K562 (cell line): ENCODE results near the gene ARHGAP32. TPM values are rescaled to one million over a fixed set of nuclear protein-coding genes. Genes with fewer than 3 reads are reported as not detected.

Experiments used
- ATAC-seq: fragments of 200-7000 bp; cut with Tn5 transposase; 3 replicates; pipeline ENCODE4 v1.9.1; 2020; ENCODE audit warnings: moderate library complexity
- BruUV-seq: library from RNA; stranded (reverse); fragments of 400-500 nt; replicated peaks from 2 replicates; lab custom pipeline; 2021; lab: Mats Ljungman, UMichigan
- CTCF ChIA-PET: fragments of 300-600 bp; formaldehyde crosslinking; extraction: SDS; loops from one replicate; lab custom pipeline; 2021; ENCODE audit warnings: low intra/inter-chr PET ratio; lab: Yijun Ruan, JAX
- POLR2A ChIA-PET: fragments of 300-600, 350-650 bp; sonication (Branson Sonifier 250); formaldehyde crosslinking; extraction: SDS; loops from one replicate; lab custom pipeline; 2021; ENCODE audit warnings: antibody characterized with exemption, inconsistent platforms; lab: Yijun Ruan, JAX
- DNase-seq, 4 experiments: peaks; one replicate each; pipeline versions ENCODE4 v3.0.0 to v3.0.0-alpha.2; 2011 to 2018; ENCODE audit warnings: low spot score in 3 of 4, mixed read lengths in 3 of 4; ENCODE audit errors: extremely low read depth in 1 of 4
- FAIRE-seq: peaks from 2 replicates; lab custom pipeline; 2011; peaks lifted over from hg19 to GRCh38; lab: Jason Lieb, UNC
- H2AFZ ChIP-seq: 2 replicates; pipeline ENCODE4 v1.6.0; 2011; ENCODE audit warnings: low read depth, low read length, control low read depth, inconsistent platforms
- H3K27ac ChIP-seq: fragments of 200-600 bp; 3 replicates; pipeline ENCODE4 v1.8.0; 2011; ENCODE audit warnings: low read depth, mild to moderate bottlenecking, control low read depth, inconsistent platforms, low read length, moderate library complexity, mixed read lengths; ENCODE audit errors: extremely low read depth
- H3K27me3 ChIP-seq, 2 experiments: fragments of 300-600 bp in 1 of 2; 2 replicates in 1 of 2; 3 replicates in 1 of 2; pipeline versions ENCODE4 v1.6.0 to v1.8.0; 2011; ENCODE audit warnings: inconsistent platforms in 2 of 2, low read length in 2 of 2, mild to moderate bottlenecking in 1 of 2, mixed read lengths in 1 of 2, moderate library complexity in 1 of 2; ENCODE audit not compliant: control insufficient read depth in 2 of 2, insufficient read depth in 2 of 2
- H3K36me3 ChIP-seq: fragments of 300-600 bp; 3 replicates; pipeline ENCODE4 v1.8.0; 2011; ENCODE audit warnings: mild to moderate bottlenecking, low read length, inconsistent platforms; ENCODE audit not compliant: control insufficient read depth, insufficient read depth
- H3K4me1 ChIP-seq, 2 experiments: fragments of 200-600 bp in 1 of 2; replicated peaks in 1 of 2; 2 replicates in 1 of 2; 3 replicates in 1 of 2; pipeline versions ENCODE4 v1.5.1 to v1.8.0; 2011; ENCODE audit warnings: inconsistent platforms in 2 of 2, low read length in 2 of 2, mild to moderate bottlenecking in 1 of 2, mixed read lengths in 1 of 2, moderate library complexity in 1 of 2; ENCODE audit not compliant: control insufficient read depth in 2 of 2, insufficient read depth in 2 of 2
- H3K4me2 ChIP-seq: 2 replicates; pipeline ENCODE4 v1.6.1; 2011; ENCODE audit warnings: low read length, control low read depth, inconsistent platforms, mixed read lengths; ENCODE audit not compliant: insufficient read depth
- H3K4me3 ChIP-seq: fragments of 200-600 bp; sonication (generic), shearing (Covaris generic); 2 replicates; pipeline ENCODE4 v1.5.1; 2016; ENCODE audit warnings: control low read depth, inconsistent platforms
- H3K79me2 ChIP-seq: fragments of 200-600 bp; 3 replicates; pipeline ENCODE4 v1.8.0; 2011; ENCODE audit warnings: low read length, inconsistent platforms; ENCODE audit not compliant: control insufficient read depth, insufficient read depth
- H3K9ac ChIP-seq, 2 experiments: 2 replicates each; pipeline versions ENCODE4 v1.6.0 to v1.6.1; 2011; ENCODE audit warnings: low read depth in 2 of 2, low read length in 2 of 2, control low read depth in 1 of 2, inconsistent platforms in 1 of 2, mild to moderate bottlenecking in 1 of 2, mixed read lengths in 1 of 2; ENCODE audit not compliant: insufficient read depth in 1 of 2
- H3K9me1 ChIP-seq: one replicate; pipeline ENCODE4 v1.6.0; 2011; ENCODE audit warnings: inconsistent platforms, mild to moderate bottlenecking, low read length, moderate library complexity; ENCODE audit not compliant: control insufficient read depth, insufficient read depth
- H3K9me3 ChIP-seq: replicated peaks from 2 replicates; pipeline ENCODE4 v1.5.1; 2011; ENCODE audit warnings: low read depth, low read length, inconsistent platforms; ENCODE audit not compliant: control insufficient read depth, insufficient read depth
- H4K20me1 ChIP-seq: replicated peaks from 2 replicates; pipeline ENCODE4 v1.6.1; 2011; ENCODE audit warnings: low read length, inconsistent platforms, mixed read lengths; ENCODE audit not compliant: control insufficient read depth, insufficient read depth
- CBX5 ChIP-seq: IDR thresholded peaks from 2 replicates; pipeline ENCODE4 v1.6.1; 2014; ENCODE audit warnings: low read depth, borderline replicate concordance
- ELK3 ChIP-seq: fragments of 450-650 bp; formaldehyde crosslinking; IDR thresholded peaks from 2 replicates; pipeline ENCODE4 v1.4.0; 2020; ENCODE audit warnings: mild to moderate bottlenecking
- HNRNPL ChIP-seq: fragments of 200-400 bp; formaldehyde crosslinking; IDR thresholded peaks from 2 replicates; pipeline ENCODE4 v1.6.1; 2017; ENCODE audit warnings: low read depth, mild to moderate bottlenecking, low read length
- NFATC3 ChIP-seq: fragments of 450-650 bp; IDR thresholded peaks from 2 replicates; pipeline ENCODE4 v1.6.1; 2017; ENCODE audit warnings: mild to moderate bottlenecking
- NFIX ChIP-seq: fragments of 250-450 bp; sonication (Bioruptor Pico); IDR thresholded peaks from 2 replicates; pipeline ENCODE4 v1.4.0; 2020; ENCODE audit warnings: low read depth, mild to moderate bottlenecking, moderate library complexity
- PTBP1 ChIP-seq: fragments of 200-400 bp; formaldehyde crosslinking; IDR thresholded peaks from 2 replicates; pipeline ENCODE4 v1.6.1; 2017; ENCODE audit warnings: low read depth, low read length
- RNF2 ChIP-seq: sonication (generic); IDR thresholded peaks from 2 replicates; pipeline ENCODE4 v1.6.1; 2016
- SIN3A ChIP-seq, 2 experiments: fragments of 150-350 bp in 1 of 2; IDR thresholded peaks; 2 replicates each; pipeline ENCODE4 v1.6.1; 2011 to 2016; ENCODE audit warnings: borderline replicate concordance in 2 of 2, low read depth in 2 of 2, low read length in 2 of 2, mild to moderate bottlenecking in 2 of 2, moderate library complexity in 2 of 2; ENCODE audit not compliant: control insufficient read depth in 1 of 2
- SREBF1 ChIP-seq: fragments of 150-350 bp; IDR thresholded peaks from 2 replicates; pipeline ENCODE4 v1.6.1; 2014; ENCODE audit warnings: antibody characterized with exemption, low read depth, low read length, borderline replicate concordance
- ZBTB34 ChIP-seq: fragments of 250-450 bp; sonication (Bioruptor Pico); IDR thresholded peaks from 2 replicates; pipeline ENCODE4 v1.8.0; 2021; ENCODE audit warnings: mild to moderate bottlenecking, moderate library complexity
- ZNF316 ChIP-seq: fragments of 450-650 bp; IDR thresholded peaks from 2 replicates; pipeline ENCODE4 v1.6.1; 2016
- ZNF324 ChIP-seq: fragments of 250-450 bp; sonication (Bioruptor Pico); IDR thresholded peaks from 2 replicates; pipeline ENCODE4 v1.4.0; 2020; ENCODE audit warnings: mild to moderate bottlenecking
- ZNF766 ChIP-seq: fragments of 200-800 bp; sonication (Bioruptor generic); conservative IDR thresholded peaks from 2 replicates; pipeline ENCODE4 v1.6.1; 2016; ENCODE audit warnings: missing genetic modification characterization, missing compliant biosample characterization
- WGBS: fragments of 100-300 bp; shearing (Covaris generic); methylation state at CpG from one replicate; pipeline ENCODE4 v1.1.6; 2016; ENCODE audit warnings: low coverage, mixed read lengths; ENCODE audit not compliant: insufficient coverage; ENCODE audit errors: missing lambda C conversion rate; 5-methylcytosine and 5-hydroxymethylcytosine counted together
- in situ Hi-C: fragments of 300-500 bp; cut with MboI; formaldehyde crosslinking; loops from 4 replicates; pipeline ENCODE4 v1.15.0; 2018; ENCODE audit warnings: inconsistent platforms, mixed read lengths
- intact Hi-C: fragments of 100-400 bp; cut with micrococcal nuclease; formaldehyde crosslinking; loops from 2 replicates; pipeline ENCODE4 v1.14.2; 2022
- polyA plus RNA-seq, 8 experiments: library from polyadenylated mRNA; depleted of rRNA in 4 of 8; stranded (reverse) in 5 of 8; unstranded in 3 of 8; fragments of >200 nt; fragmentation: Nextera tagmentation in 2 of 8; fragmentation: Illumina TruSeq in 1 of 8; extraction: Ambion mirVana in 2 of 8; extraction: Trizol in 1 of 8; gene quantifications; 2 replicates each; pipeline versions ENCODE4 v1.2.1 to v1.2.3, GENCODE V29; 2011 to 2014; ENCODE audit warnings: inconsistent platforms in 1 of 8, missing spikeins in 1 of 8
- total RNA-seq, 7 experiments: library from RNA; depleted of rRNA in 6 of 7; stranded (reverse); fragments of >200 nt in 6 of 7; fragmentation: Illumina TruSeq in 2 of 7; extraction: Trizol in 2 of 7; gene quantifications; 2 replicates each; pipeline versions ENCODE4 v1.2.1 to v1.2.3, GENCODE V29; 2011 to 2021; ENCODE audit warnings: low replicate concordance in 1 of 7

The ARHGAP32 gene
- total and polyA plus RNA-seq, 9 of the 15 experiments (the other 6 are each of a cell fraction or from before 2014, with no cell fraction given), result 0.18 TPM; not detected in 8

DNA sequence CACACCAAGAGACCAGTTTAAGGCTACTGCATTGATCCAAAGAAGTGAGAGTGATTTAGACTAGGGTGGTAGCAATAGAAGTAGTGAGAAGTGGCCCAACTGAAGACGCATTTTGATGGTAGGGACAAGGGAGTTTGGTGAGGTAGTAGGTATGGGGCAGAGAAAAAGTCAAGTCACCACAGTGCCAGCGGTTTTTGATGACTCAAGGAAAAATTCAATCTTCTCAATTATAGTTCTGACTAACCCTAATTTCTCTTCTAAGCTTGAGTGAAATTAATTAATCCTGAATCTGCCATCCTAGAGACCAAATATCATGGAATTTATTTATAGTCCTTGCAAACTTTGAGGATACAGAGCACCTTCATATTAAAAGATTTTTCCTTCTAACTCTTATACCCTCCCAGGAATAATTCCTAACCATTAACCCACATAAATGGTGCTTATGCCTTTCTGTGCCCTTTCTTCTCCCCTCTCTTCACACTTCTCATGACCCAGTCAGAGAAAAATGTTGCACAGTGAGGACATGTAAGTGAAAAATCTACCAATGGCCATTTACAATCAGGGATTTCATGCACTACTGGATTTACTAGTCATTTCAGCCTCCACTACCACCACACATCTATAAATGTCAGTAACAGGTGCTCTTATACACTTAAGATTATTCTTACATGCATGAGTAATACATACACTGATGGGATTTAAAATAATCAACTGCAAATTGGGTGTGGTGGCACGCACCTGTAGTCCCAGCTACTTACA, 45.9 kb upstream of the ARHGAP32 start:
- H2AFZ ChIP-seq, result no peak overlapping the region
- no peaks in the 10 kb centered on the region for H3K79me2 ChIP-seq
- H3K27ac ChIP-seq, result no peak overlapping the region
- ChIA-PET POLR2A (no interaction called here), CTCF (no interaction called here)
- ATAC-seq (no peak), FAIRE-seq (no peak), DNase-seq (no peak)
- H3K36me3 ChIP-seq, result no peaks in the 10 kb centered on the region
- intact Hi-C loops, result no loop called here
- no peaks in the 10 kb centered on the region for H3K9me1 ChIP-seq
- TF ChIP-seq HNRNPL, result no peak
- TF ChIP-seq ZNF316, result peak; percentile 40; the same call in 1 of the 2 replicates
- H3K4me3 ChIP-seq, result no peak overlapping the region
- no peak overlapping the region for H3K9ac ChIP-seq
- no peaks in the 10 kb centered on the region; the same call in 1 of the 2 replicates for H3K9me3 ChIP-seq
- in situ Hi-C loops, result no loop called here
- no peaks in the 10 kb centered on the region for H3K27me3 ChIP-seq
- H3K4me2 ChIP-seq, result no peak overlapping the region
- no peaks in the 10 kb centered on the region for H3K4me1 ChIP-seq
- WGBS, result 0% methylated on average over 3 of the region's 3 CpGs
- H4K20me1 ChIP-seq, result no peaks in the 10 kb centered on the region
- no TSS peak for BruUV-seq

- H3K36me3 ChIP-seq, result no peaks in the 10 kb centered on the region
- H3K79me2 ChIP-seq, result no peaks in the 10 kb centered on the region
- TF ChIP-seq CBX5, result no peak
- no peak for TF ChIP-seq RNF2
- no peak for TF ChIP-seq SREBF1
- TF ChIP-seq ZNF324 (CRISPR knock-in tag), result no peak
- no peak for TF ChIP-seq ZBTB34 (CRISPR knock-in tag)
- TF ChIP-seq NFATC3, result no peak
- TF ChIP-seq ELK3, result no peak
- no peak for TF ChIP-seq NFIX (CRISPR knock-in tag)
- TF ChIP-seq SIN3A (IDR thresholded peaks at IDR 0.05; ENCODE audit: borderline replicate concordance in 2 of 2, control insufficient read depth in 1 of 2, low read depth in 2 of 2, low read length in 2 of 2), result no peak
- TF ChIP-seq PTBP1, result no peak
- no peak for TF ChIP-seq ZNF766 (CRISPR knock-in tag)
- H3K4me1 ChIP-seq, result no peaks in the 10 kb centered on the region
- WGBS, result 0% methylated on average over 4 of the region's 4 CpGs
- DNase-seq (no peak), ATAC-seq (no peak), FAIRE-seq (no peak)
- in situ Hi-C loops (no loop called here), intact Hi-C loops (no loop called here)
- H3K9ac ChIP-seq, result no peak overlapping the region
- H3K27ac ChIP-seq, result no peak overlapping the region
- H3K4me3 ChIP-seq, result no peak overlapping the region
- no TSS peak for BruUV-seq
- no peaks in the 10 kb centered on the region for H3K27me3 ChIP-seq
- H3K9me3 ChIP-seq, result no peaks in the 10 kb centered on the region; the same call in 1 of the 2 replicates
- no peaks in the 10 kb centered on the region for H4K20me1 ChIP-seq
- POLR2A ChIA-PET, result no interaction called here
- CTCF ChIA-PET, result no interaction called here
- no peaks in the 10 kb centered on the region for H3K9me1 ChIP-seq
- no peak overlapping the region for H2AFZ ChIP-seq
- H3K4me2 ChIP-seq, result no peak overlapping the region
These were observed 45.3 kb upstream of the ARHGAP32 start for GRCh38 chr11:129237456-129237855.
